ENCODE data around the gene SLC35E1. TPM values are rescaled to one million over a fixed set of nuclear protein-coding genes. Genes with fewer than 3 reads are reported as not detected.

Gene SLC35E1
- total RNA-seq, 4 donors from 2014 or later, result 30.7 to 43.2 (median 39.2) TPM

- H3K4me3 ChIP-seq (ENCODE audit: low read depth, poor library complexity, severe bottlenecking), result no peak overlapping the region
- WGBS, 2 donors, result 81 to 84% methylated on average over 10 of the region's 10 CpGs
- intact Hi-C loops (cut with DNase I; ENCODE audit: low total_unique reads), result no loop called here
- no peak for DNase-seq (ENCODE audit: low spot score in 2 of 2)
- TF ChIP-seq POLR2A (IDR thresholded peaks at IDR 0.05) (no peak), CTCF (IDR thresholded peaks at IDR 0.05) (no peak)
Measured at GRCh38 chr19:16582486-16583261, 10.5 kb upstream of the SLC35E1 start.

GRCh38 chr19:16581971-16582343 lies 9.7 kb upstream of the SLC35E1 start:
- TF ChIP-seq CTCF (IDR thresholded peaks at IDR 0.05), result no peak
- no peak for TF ChIP-seq POLR2A (IDR thresholded peaks at IDR 0.05)
- WGBS, 2 donors, result 81 to 83% methylated on average over 6 of the region's 6 CpGs
- no peak overlapping the region for H3K4me3 ChIP-seq (ENCODE audit: low read depth, poor library complexity, severe bottlenecking)
- intact Hi-C loops (cut with DNase I; ENCODE audit: low total_unique reads), result no loop called here
- no peak for DNase-seq (ENCODE audit: low spot score in 2 of 2)

- no peak for TF ChIP-seq POLR2A (IDR thresholded peaks at IDR 0.05)
- TF ChIP-seq CTCF (IDR thresholded peaks at IDR 0.05), result no peak
- 68 to 70% methylated on average over 12 of the region's 12 CpGs for WGBS, 2 donors
- intact Hi-C loops (cut with DNase I; ENCODE audit: low total_unique reads), result no loop called here
- no peak overlapping the region for H3K4me3 ChIP-seq (ENCODE audit: low read depth, poor library complexity, severe bottlenecking)
- DNase-seq (ENCODE audit: low spot score in 2 of 2), result no peak
Measured at GRCh38 chr19:16581145-16581970, 9.1 kb upstream of the SLC35E1 start.

- intact Hi-C loops (cut with DNase I; ENCODE audit: low total_unique reads), result no loop called here
- no peak overlapping the region for H3K4me3 ChIP-seq (ENCODE audit: low read depth, poor library complexity, severe bottlenecking)
- 68 to 69% methylated on average over 4 of the region's 4 CpGs for WGBS, 2 donors
- no peak for DNase-seq (ENCODE audit: low spot score in 2 of 2)
- TF ChIP-seq CTCF (IDR thresholded peaks at IDR 0.05) (no peak), POLR2A (IDR thresholded peaks at IDR 0.05) (no peak)
Measured at GRCh38 chr19:16579381-16579780, 7.2 kb upstream of the SLC35E1 start.

- no peak for TF ChIP-seq POLR2A (IDR thresholded peaks at IDR 0.05)
- no peak for TF ChIP-seq CTCF (IDR thresholded peaks at IDR 0.05)
- intact Hi-C loops (cut with DNase I; ENCODE audit: low total_unique reads), result no loop called here
- 77 to 80% methylated on average over 16 to 17 of the region's 17 CpGs for WGBS, 2 donors
- no peak for DNase-seq (ENCODE audit: low spot score in 2 of 2)
- H3K4me3 ChIP-seq (ENCODE audit: low read depth, poor library complexity, severe bottlenecking), result no peak overlapping the region
Measured at GRCh38 chr19:16577531-16577985, 5.3 kb upstream of the SLC35E1 start.
